Panc1 (cell line): ENCODE results near the gene TMEM151A. TPM values are rescaled to one million over a fixed set of nuclear protein-coding genes. Genes with fewer than 3 reads are reported as not detected.

ENCODE experiments used
- ATAC-seq: fragments of 200-7000 bp; cut with Tn5 transposase; 2 replicates; pipeline ENCODE4 v1.9.1; 2020; ENCODE audit warnings: mild to moderate bottlenecking, moderate library complexity
- BruUV-seq: library from RNA; stranded (reverse); fragments of 400-500 nt; replicated peaks from 2 replicates; lab custom pipeline; 2021; lab: Mats Ljungman, UMichigan
- CTCF ChIA-PET: fragments of 300-600 bp; sonication (Branson Sonifier 250); formaldehyde crosslinking; loops from one replicate; lab custom pipeline; 2022; ENCODE audit warnings: antibody characterized with exemption; lab: Charles Lee
- POLR2A ChIA-PET: fragments of 300-600 bp; sonication (Branson Sonifier 250); formaldehyde crosslinking; loops from one replicate; lab custom pipeline; 2022; ENCODE audit warnings: antibody characterized with exemption; lab: Charles Lee
- DNase-seq: peaks from one replicate; pipeline ENCODE4 v3.0.0-alpha.2; 2010; ENCODE audit warnings: low read depth, low spot score
- H3K27ac ChIP-seq: 2 replicates; pipeline ENCODE4 v1.5.1; 2011; ENCODE audit warnings: mild to moderate bottlenecking, low read length, inconsistent platforms
- H3K27me3 ChIP-seq: fragments of 200-500 bp; sonication (Bioruptor generic); 2 replicates; pipeline ENCODE4 v1.6.0; 2014; ENCODE audit warnings: low read length, inconsistent platforms; ENCODE audit not compliant: control insufficient read depth, insufficient read depth
- H3K36me3 ChIP-seq: fragments of 200-500 bp; sonication (Bioruptor generic); 2 replicates; pipeline ENCODE4 v1.5.1; 2014; ENCODE audit warnings: inconsistent platforms, mild to moderate bottlenecking, low read length, moderate library complexity; ENCODE audit not compliant: control insufficient read depth, insufficient read depth
- H3K4me1 ChIP-seq: 2 replicates; pipeline ENCODE4 v1.5.1; 2011; ENCODE audit warnings: inconsistent platforms, mild to moderate bottlenecking, low read length, moderate library complexity; ENCODE audit not compliant: control insufficient read depth, insufficient read depth
- H3K4me3 ChIP-seq, 2 experiments: 2 replicates each; pipeline ENCODE4 v1.5.1; 2011 to 2012; ENCODE audit warnings: low read depth in 2 of 2, low read length in 2 of 2, mild to moderate bottlenecking in 2 of 2, inconsistent platforms in 1 of 2, moderate library complexity in 1 of 2
- H3K9me3 ChIP-seq: fragments of 200-500 bp; sonication (Bioruptor generic); 2 replicates; pipeline ENCODE4 v1.5.1; 2014; ENCODE audit warnings: low read depth, mild to moderate bottlenecking, inconsistent platforms, low read length, moderate library complexity; ENCODE audit not compliant: control insufficient read depth, insufficient read depth
- POLR2AphosphoS5 ChIP-seq: IDR thresholded peaks from 2 replicates; pipeline ENCODE4 v1.6.1; 2012; ENCODE audit warnings: mild to moderate bottlenecking, low read depth, low read length, moderate library complexity
- SIN3A ChIP-seq: IDR thresholded peaks from 2 replicates; pipeline ENCODE4 v1.6.1; 2012; ENCODE audit warnings: low read depth, mild to moderate bottlenecking, low read length, moderate library complexity, borderline replicate concordance; ENCODE audit not compliant: insufficient read depth
- TCF7L2 ChIP-seq: IDR thresholded peaks from 2 replicates; pipeline ENCODE4 v1.6.1; 2011; ENCODE audit warnings: mild to moderate bottlenecking, low read depth, low read length, inconsistent platforms
- in situ Hi-C: cut with HindIII; loops from 2 replicates; pipeline ENCODE4 v1.10.0; 2016; ENCODE audit warnings: low sequenced_read_pairs, low pct_unique_long_range_greater_than_20kb
- intact Hi-C: fragments of 100-400 bp; cut with micrococcal nuclease; formaldehyde crosslinking; loops from one replicate; pipeline ENCODE4 v1.10.0; 2022; ENCODE audit not compliant: unreplicated experiment
- total RNA-seq: library from RNA; stranded (reverse); gene quantifications from one replicate; pipeline ENCODE4 v1.2.1, GENCODE V29; 2021; ENCODE audit not compliant: unreplicated experiment
- TF ChIP-seq, protein P1 (sequence below), 2 experiments: IDR thresholded peaks; 2 replicates each; pipeline ENCODE4 v1.6.1; 2011 to 2012; ENCODE audit warnings: low read depth in 2 of 2, control low read depth in 1 of 2, low read length in 1 of 2, mild to moderate bottlenecking in 1 of 2, moderate library complexity in 1 of 2; ENCODE audit not compliant: insufficient read depth in 1 of 2
- TF ChIP-seq, protein P2 (sequence below): fragments of 450-650 bp; IDR thresholded peaks from 2 replicates; pipeline ENCODE4 v1.5.1; 2017; ENCODE audit warnings: mild to moderate bottlenecking

The TMEM151A gene
- total RNA-seq, 1 experiment from 2014 or later = 11.0 TPM

DNA sequence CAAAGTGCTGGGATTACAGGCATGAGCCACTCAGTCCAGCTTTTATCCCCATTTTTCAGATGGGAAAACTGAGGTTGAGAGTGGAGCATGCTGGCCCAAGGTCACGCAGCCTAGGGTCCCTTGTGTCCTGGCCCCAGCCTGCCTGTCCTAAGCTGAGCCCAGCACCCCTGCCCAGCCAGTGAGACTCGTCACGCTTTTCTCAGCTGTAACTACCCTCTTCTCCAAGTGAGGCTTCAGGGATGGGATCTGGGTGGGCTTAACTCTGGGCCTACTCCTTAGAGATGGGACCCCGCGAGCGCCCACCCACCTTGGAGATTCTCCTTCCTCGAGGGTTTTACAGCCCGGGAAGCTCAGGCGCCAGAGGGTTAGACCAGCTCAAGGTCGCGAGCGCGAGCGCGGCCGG, 390 bp upstream of the TMEM151A start:
- no peaks in the 10 kb centered on the region for H3K27me3 ChIP-seq
- H3K9me3 ChIP-seq = no peaks in the 10 kb centered on the region
- POLR2A ChIA-PET = interaction anchor here (0.6 to 1.3 kb wide), 2 partner anchors 11 to 146 kb away, joined by 6 to 9 read pairs; no protein-coding TSS in a partner anchor
- no peak overlapping the region; the same call in 1 of the 2 replicates for H3K27ac ChIP-seq
- DNase-seq (no peak), ATAC-seq (no peak)
- CTCF ChIA-PET = interaction anchor here (0.6 to 1.0 kb wide), 2 partner anchors 11 to 45 kb away, joined by 3 to 6 read pairs; partner anchors contain the start of gene RIN1
- TF ChIP-seq TCF7L2 (no peak), SIN3A (no peak), POLR2AphosphoS5 (no peak)
- TF ChIP-seq, protein P1, sequence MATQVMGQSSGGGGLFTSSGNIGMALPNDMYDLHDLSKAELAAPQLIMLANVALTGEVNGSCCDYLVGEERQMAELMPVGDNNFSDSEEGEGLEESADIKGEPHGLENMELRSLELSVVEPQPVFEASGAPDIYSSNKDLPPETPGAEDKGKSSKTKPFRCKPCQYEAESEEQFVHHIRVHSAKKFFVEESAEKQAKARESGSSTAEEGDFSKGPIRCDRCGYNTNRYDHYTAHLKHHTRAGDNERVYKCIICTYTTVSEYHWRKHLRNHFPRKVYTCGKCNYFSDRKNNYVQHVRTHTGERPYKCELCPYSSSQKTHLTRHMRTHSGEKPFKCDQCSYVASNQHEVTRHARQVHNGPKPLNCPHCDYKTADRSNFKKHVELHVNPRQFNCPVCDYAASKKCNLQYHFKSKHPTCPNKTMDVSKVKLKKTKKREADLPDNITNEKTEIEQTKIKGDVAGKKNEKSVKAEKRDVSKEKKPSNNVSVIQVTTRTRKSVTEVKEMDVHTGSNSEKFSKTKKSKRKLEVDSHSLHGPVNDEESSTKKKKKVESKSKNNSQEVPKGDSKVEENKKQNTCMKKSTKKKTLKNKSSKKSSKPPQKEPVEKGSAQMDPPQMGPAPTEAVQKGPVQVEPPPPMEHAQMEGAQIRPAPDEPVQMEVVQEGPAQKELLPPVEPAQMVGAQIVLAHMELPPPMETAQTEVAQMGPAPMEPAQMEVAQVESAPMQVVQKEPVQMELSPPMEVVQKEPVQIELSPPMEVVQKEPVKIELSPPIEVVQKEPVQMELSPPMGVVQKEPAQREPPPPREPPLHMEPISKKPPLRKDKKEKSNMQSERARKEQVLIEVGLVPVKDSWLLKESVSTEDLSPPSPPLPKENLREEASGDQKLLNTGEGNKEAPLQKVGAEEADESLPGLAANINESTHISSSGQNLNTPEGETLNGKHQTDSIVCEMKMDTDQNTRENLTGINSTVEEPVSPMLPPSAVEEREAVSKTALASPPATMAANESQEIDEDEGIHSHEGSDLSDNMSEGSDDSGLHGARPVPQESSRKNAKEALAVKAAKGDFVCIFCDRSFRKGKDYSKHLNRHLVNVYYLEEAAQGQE (IDR thresholded peaks at IDR 0.05; ENCODE audit: insufficient read depth in 1 of 2, low read depth in 2 of 2, low read length in 1 of 2) = no peak
- TF ChIP-seq, protein P2, sequence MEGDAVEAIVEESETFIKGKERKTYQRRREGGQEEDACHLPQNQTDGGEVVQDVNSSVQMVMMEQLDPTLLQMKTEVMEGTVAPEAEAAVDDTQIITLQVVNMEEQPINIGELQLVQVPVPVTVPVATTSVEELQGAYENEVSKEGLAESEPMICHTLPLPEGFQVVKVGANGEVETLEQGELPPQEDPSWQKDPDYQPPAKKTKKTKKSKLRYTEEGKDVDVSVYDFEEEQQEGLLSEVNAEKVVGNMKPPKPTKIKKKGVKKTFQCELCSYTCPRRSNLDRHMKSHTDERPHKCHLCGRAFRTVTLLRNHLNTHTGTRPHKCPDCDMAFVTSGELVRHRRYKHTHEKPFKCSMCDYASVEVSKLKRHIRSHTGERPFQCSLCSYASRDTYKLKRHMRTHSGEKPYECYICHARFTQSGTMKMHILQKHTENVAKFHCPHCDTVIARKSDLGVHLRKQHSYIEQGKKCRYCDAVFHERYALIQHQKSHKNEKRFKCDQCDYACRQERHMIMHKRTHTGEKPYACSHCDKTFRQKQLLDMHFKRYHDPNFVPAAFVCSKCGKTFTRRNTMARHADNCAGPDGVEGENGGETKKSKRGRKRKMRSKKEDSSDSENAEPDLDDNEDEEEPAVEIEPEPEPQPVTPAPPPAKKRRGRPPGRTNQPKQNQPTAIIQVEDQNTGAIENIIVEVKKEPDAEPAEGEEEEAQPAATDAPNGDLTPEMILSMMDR = no peak
- in situ Hi-C loops = no loop called here
- BruUV-seq = no TSS peak
- H3K4me1 ChIP-seq = peaks cover 17% of the 10 kb centered on the region
- H3K36me3 ChIP-seq = no peaks in the 10 kb centered on the region; the same call in none of the 2 replicates
- intact Hi-C loops = no loop called here
- H3K4me3 ChIP-seq = peak overlapping the region; percentile 61 to 62

DNA sequence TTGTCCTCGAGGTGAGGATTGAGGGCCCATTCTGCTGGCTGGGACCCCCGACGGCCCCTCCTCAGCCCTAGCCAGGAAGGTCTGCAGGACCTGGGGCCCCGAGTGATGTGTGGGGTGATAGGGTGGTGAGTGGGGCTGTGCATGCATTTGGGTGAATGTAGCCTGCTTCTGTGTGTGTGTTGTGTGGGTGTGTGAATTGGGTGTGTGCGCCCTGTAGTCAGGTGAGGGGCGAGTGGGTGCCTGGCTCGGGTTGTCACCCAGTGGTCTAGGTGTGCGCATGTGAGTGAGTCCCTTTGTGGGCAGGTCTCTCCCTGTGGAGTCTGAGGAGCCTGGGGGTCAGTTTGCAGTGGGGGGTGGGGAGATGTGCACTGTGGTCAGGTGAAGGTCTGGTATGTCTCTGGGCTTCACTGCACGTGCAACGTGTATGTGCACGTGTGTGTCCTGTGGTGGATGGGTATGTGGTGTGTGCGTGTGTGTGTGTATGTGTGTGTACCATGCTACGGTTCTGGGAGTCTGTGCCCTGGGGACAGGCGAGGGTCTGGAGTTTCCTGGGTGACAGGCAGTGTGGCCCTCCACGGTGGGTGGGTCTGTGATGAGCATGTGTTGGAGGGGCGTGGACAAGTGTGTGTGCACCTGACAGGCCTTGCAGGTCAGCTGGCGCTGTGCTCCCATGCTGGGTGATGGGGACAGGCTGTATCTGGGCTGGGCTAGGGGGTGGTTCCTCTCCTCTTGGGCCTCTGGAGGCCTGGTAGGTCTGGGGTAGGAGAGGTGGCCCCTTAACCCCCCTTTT, 1.0 kb downstream of the TMEM151A start:
- Histone ChIP-seq H3K36me3 (no peaks in the 10 kb centered on the region; the same call in none of the 2 replicates), H3K27ac (no peak overlapping the region), H3K4me1 (peaks cover 13% of the 10 kb centered on the region), H3K27me3 (no peaks in the 10 kb centered on the region), H3K4me3 (peak overlapping the region; percentile 58 to 61), H3K9me3 (no peaks in the 10 kb centered on the region)
- in situ Hi-C loops (no loop called here), intact Hi-C loops (no loop called here)
- DNase-seq (no peak), ATAC-seq (no peak)
- ChIA-PET POLR2A (no interaction called here), CTCF (no interaction called here)
- TF ChIP-seq POLR2AphosphoS5 (no peak), TCF7L2 (no peak), SIN3A (no peak)
- TF ChIP-seq, protein P2 = no peak
- TF ChIP-seq, protein P1 (IDR thresholded peaks at IDR 0.05; ENCODE audit: insufficient read depth in 1 of 2, low read depth in 2 of 2, low read length in 1 of 2) = no peak
- no TSS peak for BruUV-seq
